Measurements from ENCODE around the gene TTLL9. TPM values are rescaled to one million over a fixed set of nuclear protein-coding genes. Genes with fewer than 3 reads are reported as not detected.

Gene TTLL9
- total and polyA plus RNA-seq, 2 donors: 0.05 to 0.46 TPM

GRCh38 chr20:31968291-31969126 is 98.1 kb downstream of the TTLL9 start:
- 4% methylated on average over 57 of the region's 57 CpGs for whole genome bisulfite sequencing
- H3K4me3 ChIP-seq (ENCODE audit: low read length in 2 of 2): peak overlapping the region in 1 of 2 donors; percentile 51
- no peaks in the 10 kb centered on the region for H3K9me3 ChIP-seq (ENCODE audit: control insufficient read depth in 2 of 2, insufficient read depth in 1 of 2, low read length in 1 of 2)
- peak; percentile 71 to 94 (median 79) for DNase-seq (ENCODE audit: low read depth in 6 of 9, low spot score in 9 of 9)
- H3K4me1 ChIP-seq (ENCODE audit: control insufficient read depth in 2 of 2, insufficient read depth in 2 of 2, low read length in 2 of 2): no peaks in the 10 kb centered on the region
- peaks cover 16 to 48% of the 10 kb centered on the region in 2 donors for H3K27me3 ChIP-seq (ENCODE audit: control insufficient read depth in 2 of 2, insufficient read depth in 1 of 2, low read length in 1 of 2)
- H3K36me3 ChIP-seq (ENCODE audit: control insufficient read depth in 2 of 2, insufficient read depth in 2 of 2, low read length in 1 of 2): no peaks in the 10 kb centered on the region
- no peak overlapping the region for H3K27ac ChIP-seq (ENCODE audit: low read depth in 1 of 2, low read length in 1 of 2)

- no peak for DNase-seq (ENCODE audit: low read depth in 6 of 9, low spot score in 9 of 9)
- no peaks in the 10 kb centered on the region for H3K9me3 ChIP-seq (ENCODE audit: control insufficient read depth in 2 of 2, insufficient read depth in 1 of 2, low read length in 1 of 2)
- WGBS: 59% methylated on average over 5 of the region's 5 CpGs
- H3K27ac ChIP-seq (ENCODE audit: low read depth in 1 of 2, low read length in 1 of 2): no peak overlapping the region
- no peaks in the 10 kb centered on the region for H3K4me1 ChIP-seq (ENCODE audit: control insufficient read depth in 2 of 2, insufficient read depth in 2 of 2, low read length in 2 of 2)
- H3K36me3 ChIP-seq (ENCODE audit: control insufficient read depth in 2 of 2, insufficient read depth in 2 of 2, low read length in 1 of 2): no peaks in the 10 kb centered on the region
- peaks cover 16 to 51% of the 10 kb centered on the region in 2 donors for H3K27me3 ChIP-seq (ENCODE audit: control insufficient read depth in 2 of 2, insufficient read depth in 1 of 2, low read length in 1 of 2)
- H3K4me3 ChIP-seq (ENCODE audit: low read length in 2 of 2): no peak overlapping the region
Measured at GRCh38 chr20:31969991-31970390, 99.6 kb downstream of the TTLL9 start.

- H3K4me3 ChIP-seq (ENCODE audit: low read length in 2 of 2): no peak overlapping the region
- H3K9me3 ChIP-seq (ENCODE audit: control insufficient read depth in 2 of 2, insufficient read depth in 1 of 2, low read length in 1 of 2): no peaks in the 10 kb centered on the region
- H3K27me3 ChIP-seq (ENCODE audit: control insufficient read depth in 2 of 2, insufficient read depth in 1 of 2, low read length in 1 of 2): peaks cover 13 to 40% of the 10 kb centered on the region in 2 donors
- no peak for DNase-seq (ENCODE audit: low read depth in 6 of 9, low spot score in 9 of 9)
- no peaks in the 10 kb centered on the region for H3K4me1 ChIP-seq (ENCODE audit: control insufficient read depth in 2 of 2, insufficient read depth in 2 of 2, low read length in 2 of 2)
- H3K36me3 ChIP-seq (ENCODE audit: control insufficient read depth in 2 of 2, insufficient read depth in 2 of 2, low read length in 1 of 2): no peaks in the 10 kb centered on the region
- 73% methylated on average over 4 of the region's 4 CpGs for WGBS
- no peak overlapping the region for H3K27ac ChIP-seq (ENCODE audit: low read depth in 1 of 2, low read length in 1 of 2)
Measured at GRCh38 chr20:31972471-31973021, 102.1 kb downstream of the TTLL9 start.

GRCh38 chr20:31974296-31974695 is 103.9 kb downstream of the TTLL9 start:
- Histone ChIP-seq H3K27me3 (ENCODE audit: control insufficient read depth in 2 of 2, insufficient read depth in 1 of 2, low read length in 1 of 2) (peaks cover 0 to 24% of the 10 kb centered on the region in 2 donors), H3K27ac (ENCODE audit: low read depth in 1 of 2, low read length in 1 of 2) (no peak overlapping the region), H3K4me1 (ENCODE audit: control insufficient read depth in 2 of 2, insufficient read depth in 2 of 2, low read length in 2 of 2) (no peaks in the 10 kb centered on the region), H3K9me3 (ENCODE audit: control insufficient read depth in 2 of 2, insufficient read depth in 1 of 2, low read length in 1 of 2) (no peaks in the 10 kb centered on the region), H3K4me3 (ENCODE audit: low read length in 2 of 2) (no peak overlapping the region), H3K36me3 (ENCODE audit: control insufficient read depth in 2 of 2, insufficient read depth in 2 of 2, low read length in 1 of 2) (no peaks in the 10 kb centered on the region)
- no peak for DNase-seq (ENCODE audit: low read depth in 6 of 9, low spot score in 9 of 9)
- WGBS: 97% methylated on average over 2 of the region's 2 CpGs

GRCh38 chr20:31974951-31975487 is 104.6 kb downstream of the TTLL9 start:
- H3K36me3 ChIP-seq (ENCODE audit: control insufficient read depth in 2 of 2, insufficient read depth in 2 of 2, low read length in 1 of 2): no peaks in the 10 kb centered on the region
- 75% methylated on average over 10 of the region's 10 CpGs for WGBS
- H3K9me3 ChIP-seq (ENCODE audit: control insufficient read depth in 2 of 2, insufficient read depth in 1 of 2, low read length in 1 of 2): no peaks in the 10 kb centered on the region
- DNase-seq (ENCODE audit: low read depth in 6 of 9, low spot score in 9 of 9): no peak
- H3K4me3 ChIP-seq (ENCODE audit: low read length in 2 of 2): no peak overlapping the region
- no peak overlapping the region for H3K27ac ChIP-seq (ENCODE audit: low read depth in 1 of 2, low read length in 1 of 2)
- H3K4me1 ChIP-seq (ENCODE audit: control insufficient read depth in 2 of 2, insufficient read depth in 2 of 2, low read length in 2 of 2): no peaks in the 10 kb centered on the region
- peaks cover 0 to 21% of the 10 kb centered on the region in 2 donors for H3K27me3 ChIP-seq (ENCODE audit: control insufficient read depth in 2 of 2, insufficient read depth in 1 of 2, low read length in 1 of 2)

- H3K9me3 ChIP-seq (ENCODE audit: control insufficient read depth in 2 of 2, insufficient read depth in 1 of 2, low read length in 1 of 2): no peaks in the 10 kb centered on the region
- H3K4me1 ChIP-seq (ENCODE audit: control insufficient read depth in 2 of 2, insufficient read depth in 2 of 2, low read length in 2 of 2): no peaks in the 10 kb centered on the region
- H3K27me3 ChIP-seq (ENCODE audit: control insufficient read depth in 2 of 2, insufficient read depth in 1 of 2, low read length in 1 of 2): peaks cover 0 to 23% of the 10 kb centered on the region in 2 donors
- H3K36me3 ChIP-seq (ENCODE audit: control insufficient read depth in 2 of 2, insufficient read depth in 2 of 2, low read length in 1 of 2): no peaks in the 10 kb centered on the region
- no peak overlapping the region for H3K4me3 ChIP-seq (ENCODE audit: low read length in 2 of 2)
- no peak overlapping the region for H3K27ac ChIP-seq (ENCODE audit: low read depth in 1 of 2, low read length in 1 of 2)
- no peak for DNase-seq (ENCODE audit: low read depth in 6 of 9, low spot score in 9 of 9)
- WGBS: 94% methylated on average over 2 of the region's 2 CpGs
Measured at GRCh38 chr20:31975874-31976273, 105.4 kb downstream of the TTLL9 start.

- WGBS: 96% methylated on average over 4 of the region's 4 CpGs
- no peak overlapping the region for H3K4me3 ChIP-seq (ENCODE audit: low read length in 2 of 2)
- no peak overlapping the region for H3K27ac ChIP-seq (ENCODE audit: low read depth in 1 of 2, low read length in 1 of 2)
- H3K27me3 ChIP-seq (ENCODE audit: control insufficient read depth in 2 of 2, insufficient read depth in 1 of 2, low read length in 1 of 2): peaks cover 0 to 20% of the 10 kb centered on the region in 2 donors
- H3K36me3 ChIP-seq (ENCODE audit: control insufficient read depth in 2 of 2, insufficient read depth in 2 of 2, low read length in 1 of 2): no peaks in the 10 kb centered on the region
- no peak for DNase-seq (ENCODE audit: low read depth in 6 of 9, low spot score in 9 of 9)
- no peaks in the 10 kb centered on the region for H3K4me1 ChIP-seq (ENCODE audit: control insufficient read depth in 2 of 2, insufficient read depth in 2 of 2, low read length in 2 of 2)
- H3K9me3 ChIP-seq (ENCODE audit: control insufficient read depth in 2 of 2, insufficient read depth in 1 of 2, low read length in 1 of 2): no peaks in the 10 kb centered on the region
Measured at GRCh38 chr20:31977080-31977479, 106.6 kb downstream of the TTLL9 start.

- DNase-seq (ENCODE audit: low read depth in 6 of 9, low spot score in 9 of 9): no peak
- WGBS: 72% methylated on average over 6 of the region's 6 CpGs
- Histone ChIP-seq H3K9me3 (ENCODE audit: control insufficient read depth in 2 of 2, insufficient read depth in 1 of 2, low read length in 1 of 2) (no peaks in the 10 kb centered on the region), H3K4me1 (ENCODE audit: control insufficient read depth in 2 of 2, insufficient read depth in 2 of 2, low read length in 2 of 2) (no peaks in the 10 kb centered on the region), H3K4me3 (ENCODE audit: low read length in 2 of 2) (no peak overlapping the region), H3K36me3 (ENCODE audit: control insufficient read depth in 2 of 2, insufficient read depth in 2 of 2, low read length in 1 of 2) (no peaks in the 10 kb centered on the region), H3K27ac (ENCODE audit: low read depth in 1 of 2, low read length in 1 of 2) (no peak overlapping the region), H3K27me3 (ENCODE audit: control insufficient read depth in 2 of 2, insufficient read depth in 1 of 2, low read length in 1 of 2) (peaks cover 0 to 7% of the 10 kb centered on the region in 2 donors)
Measured at GRCh38 chr20:31979713-31980426, 109.4 kb downstream of the TTLL9 start.

- no peak overlapping the region for H3K4me3 ChIP-seq (ENCODE audit: low read length in 2 of 2)
- no peaks in the 10 kb centered on the region for H3K4me1 ChIP-seq (ENCODE audit: control insufficient read depth in 2 of 2, insufficient read depth in 2 of 2, low read length in 2 of 2)
- WGBS: 90% methylated on average over 2 of the region's 2 CpGs
- no peak overlapping the region for H3K27ac ChIP-seq (ENCODE audit: low read depth in 1 of 2, low read length in 1 of 2)
- no peaks in the 10 kb centered on the region for H3K9me3 ChIP-seq (ENCODE audit: control insufficient read depth in 2 of 2, insufficient read depth in 1 of 2, low read length in 1 of 2)
- H3K27me3 ChIP-seq (ENCODE audit: control insufficient read depth in 2 of 2, insufficient read depth in 1 of 2, low read length in 1 of 2): peaks cover 0 to 2% of the 10 kb centered on the region in 2 donors
- H3K36me3 ChIP-seq (ENCODE audit: control insufficient read depth in 2 of 2, insufficient read depth in 2 of 2, low read length in 1 of 2): no peaks in the 10 kb centered on the region
- DNase-seq (ENCODE audit: low read depth in 6 of 9, low spot score in 9 of 9): no peak
Measured at GRCh38 chr20:31981784-31982183, 111.3 kb downstream of the TTLL9 start.
